Loucy (cell line): ENCODE data around the gene RPS27L.

Source experiments
- H2AFZ ChIP-seq: fragments of 200-600 bp; sonication (generic); 2 replicates; pipeline ENCODE4 v1.6.0; 2016; ENCODE audit warnings: antibody characterized with exemption, mild to moderate bottlenecking, low read length, moderate library complexity
- H3F3A ChIP-seq: fragments of 200-600 bp; 2 replicates; pipeline ENCODE4 v1.6.0; 2016; ENCODE audit warnings: antibody characterized with exemption, low read depth, mild to moderate bottlenecking
- H3K27me3 ChIP-seq: fragments of 200-600 bp; sonication (generic); 2 replicates; pipeline ENCODE4 v1.6.1; 2014; ENCODE audit warnings: low read length, mild to moderate bottlenecking; ENCODE audit not compliant: insufficient read depth, poor library complexity, severe bottlenecking
- H3K36me3 ChIP-seq: fragments of 200-600 bp; sonication (generic); 2 replicates; pipeline ENCODE4 v1.6.1; 2016; ENCODE audit warnings: low read length; ENCODE audit not compliant: insufficient read depth
- H3K4me1 ChIP-seq: fragments of 200-600 bp; sonication (generic); 2 replicates; pipeline ENCODE4 v1.5.1; 2014; ENCODE audit warnings: low read length, mild to moderate bottlenecking; ENCODE audit not compliant: insufficient read depth, poor library complexity, severe bottlenecking
- H3K4me2 ChIP-seq: fragments of 200-600 bp; sonication (generic); 2 replicates; pipeline ENCODE4 v1.6.0; 2014; ENCODE audit warnings: antibody characterized with exemption, low read length, low read depth, mild to moderate bottlenecking; ENCODE audit not compliant: poor library complexity, severe bottlenecking
- H3K4me3 ChIP-seq: fragments of 200-600 bp; sonication (generic); 2 replicates; pipeline ENCODE4 v1.5.1; 2014; ENCODE audit warnings: low read length, mild to moderate bottlenecking, mixed read lengths; ENCODE audit not compliant: poor library complexity, severe bottlenecking
- H3K79me2 ChIP-seq: fragments of 200-600 bp; sonication (generic); 2 replicates; pipeline ENCODE4 v1.6.1; 2014; ENCODE audit warnings: low read length; ENCODE audit not compliant: insufficient read depth
- H3K9ac ChIP-seq: fragments of 200-600 bp; sonication (generic); 2 replicates; pipeline ENCODE4 v1.6.0; 2014; ENCODE audit warnings: mild to moderate bottlenecking, low read depth, low read length, moderate library complexity; ENCODE audit not compliant: poor library complexity, severe bottlenecking
- H3K9me2 ChIP-seq: fragments of 200-600 bp; sonication (generic); replicated peaks from 2 replicates; pipeline ENCODE4 v1.6.1; 2016; ENCODE audit warnings: low read depth, low read length, mixed read lengths
- H3K9me3 ChIP-seq: fragments of 200-600 bp; sonication (generic); 2 replicates; pipeline ENCODE4 v1.6.1; 2014; ENCODE audit warnings: mild to moderate bottlenecking, antibody characterized with exemption, low read length, low read depth; ENCODE audit not compliant: insufficient read depth
- H4K20me1 ChIP-seq: fragments of 200-600 bp; sonication (generic); 2 replicates; pipeline ENCODE4 v1.6.0; 2014; ENCODE audit warnings: antibody characterized with exemption, low read length, mild to moderate bottlenecking; ENCODE audit not compliant: insufficient read depth, poor library complexity, severe bottlenecking
- CTCF ChIP-seq: fragments of 200-600 bp; sonication (generic); conservative IDR thresholded peaks from 2 replicates; pipeline ENCODE4 v1.5.1; 2014; ENCODE audit warnings: mild to moderate bottlenecking, antibody characterized with exemption, low read length
- EZH2phosphoT487 ChIP-seq: fragments of 200-600 bp; IDR thresholded peaks from 2 replicates; pipeline ENCODE4 v1.6.1; 2018; ENCODE audit warnings: antibody characterized with exemption, mild to moderate bottlenecking, moderate library complexity, borderline replicate concordance

RPS27L gene

DNA sequence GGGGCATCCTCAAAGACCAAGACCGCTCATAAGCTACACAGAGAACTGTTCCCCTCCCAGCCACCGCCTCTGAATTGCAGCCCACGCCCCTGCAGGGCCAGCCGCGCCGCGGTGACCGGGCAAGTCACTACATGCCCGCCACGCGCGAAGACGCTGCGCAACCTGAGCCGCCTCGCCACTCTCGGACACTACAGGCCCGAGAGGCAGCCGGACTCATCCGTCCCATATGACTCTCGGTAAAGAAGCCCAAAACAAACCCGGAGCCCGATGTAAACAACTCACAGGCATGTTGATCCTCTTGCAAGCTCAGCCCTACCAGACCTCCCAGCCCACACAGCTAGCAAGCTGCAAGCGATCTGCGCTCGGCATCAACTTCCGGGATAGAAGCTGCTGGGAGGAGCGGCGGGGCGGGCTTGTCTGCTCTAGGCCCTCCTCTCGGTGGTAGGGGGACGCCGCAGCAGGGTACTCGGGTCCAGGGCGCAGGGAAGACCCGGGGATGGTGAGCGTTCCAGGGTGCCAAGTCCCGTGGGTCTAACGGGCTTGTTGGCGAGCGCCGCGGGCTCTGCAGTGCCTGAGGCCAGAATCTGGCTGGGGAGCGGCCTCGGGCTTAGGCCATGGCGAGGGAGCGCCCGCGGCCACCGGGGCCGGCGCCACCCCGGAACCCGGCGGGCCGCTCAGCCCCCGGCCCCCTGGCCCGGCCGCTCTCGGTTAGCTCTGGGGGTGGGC, at the start of gene RPS27L:
TSS of gene RPS27L (minus strand) at position 360 of the 726 bp plus-strand sequence. CDS start at position 288, 72 bp downstream.
- Histone ChIP-seq H3K4me2 (peak within 1 kb of the TSS; percentile 89), H2AFZ (peak within 1 kb of the TSS; percentile 61), H3K9ac (peak within 1 kb of the TSS; percentile 97), H3K79me2 (peaks cover 24% of the 10 kb centered on the region), H4K20me1 (peaks cover 9% of the 10 kb centered on the region), H3K4me1 (peaks cover 16% of the 10 kb centered on the region), H3K9me2 (no peaks in the 10 kb centered on the region), H3F3A (no peaks in the 10 kb centered on the region), H3K4me3 (peak within 1 kb of the TSS; percentile 89), H3K9me3 (no peaks in the 10 kb centered on the region), H3K27me3 (peaks cover 6% of the 10 kb centered on the region), H3K36me3 (peaks cover 6% of the 10 kb centered on the region)
- TF ChIP-seq EZH2phosphoT487 (no peak), CTCF (no peak)

DNA sequence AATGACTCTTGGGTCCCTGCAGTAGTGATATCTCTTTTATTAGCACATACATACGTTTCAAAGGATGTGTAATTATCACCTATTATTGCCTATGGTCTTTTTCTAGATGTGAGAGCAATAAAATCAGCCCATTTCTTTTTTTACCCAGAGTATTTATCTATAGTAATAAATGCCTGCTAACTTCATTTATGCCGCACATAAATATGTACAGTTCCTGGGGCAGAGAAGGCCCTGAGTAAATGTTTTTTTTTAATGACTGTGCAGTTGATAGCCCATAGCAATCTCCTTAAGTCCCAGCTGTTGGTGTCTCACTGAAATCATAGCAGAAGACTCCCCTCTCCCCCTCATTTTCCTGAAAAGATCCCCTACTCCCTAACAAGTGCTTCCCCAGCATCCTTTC, 48.8 kb upstream of the RPS27L start:
- Histone ChIP-seq H3K9me2 (no peaks in the 10 kb centered on the region), H2AFZ (no peak overlapping the region), H3K36me3 (0 out of 2 replicates have a peak, but pooled peaks cover 4% of the 10 kb centered on the region), H3K79me2 (peaks cover 96% of the 10 kb centered on the region), H3F3A (peaks cover 9% of the 10 kb centered on the region; the same call in 1 of the 2 replicates), H3K27me3 (no peaks in the 10 kb centered on the region), H3K9me3 (no peaks in the 10 kb centered on the region), H3K4me1 (peaks cover 63% of the 10 kb centered on the region), H3K4me3 (no peak overlapping the region), H4K20me1 (peaks cover 71% of the 10 kb centered on the region), H3K9ac (no peak overlapping the region), H3K4me2 (no peak overlapping the region)
- TF ChIP-seq EZH2phosphoT487 (no peak), CTCF (no peak)

GRCh38 chr15:63203451-63204090, 46.3 kb upstream of the RPS27L start:
- peaks cover 68% of the 10 kb centered on the region for H3K4me1 ChIP-seq
- H3K27me3 ChIP-seq: no peaks in the 10 kb centered on the region
- H3K9ac ChIP-seq: no peak overlapping the region
- peak overlapping the region; percentile 22 for H3K4me2 ChIP-seq
- H3K4me3 ChIP-seq: no peak overlapping the region
- H3K79me2 ChIP-seq: peaks cover 97% of the 10 kb centered on the region
- no peaks in the 10 kb centered on the region for H3F3A ChIP-seq
- no peaks in the 10 kb centered on the region for H3K9me2 ChIP-seq
- TF ChIP-seq CTCF: peak; percentile 41
- TF ChIP-seq EZH2phosphoT487: no peak
- H3K9me3 ChIP-seq: no peaks in the 10 kb centered on the region
- H2AFZ ChIP-seq: no peak overlapping the region
- 0 out of 2 replicates have a peak, but pooled peaks cover 4% of the 10 kb centered on the region for H3K36me3 ChIP-seq
- H4K20me1 ChIP-seq: peaks cover 76% of the 10 kb centered on the region
